ENCODE measurements around the gene CD79A. TPM values are rescaled to one million over a fixed set of nuclear protein-coding genes. Genes with fewer than 3 reads are reported as not detected.

Gene CD79A
- not detected in 2 replicates for total RNA-seq (2014; rRNA removed; shearing (Covaris generic))

DNA sequence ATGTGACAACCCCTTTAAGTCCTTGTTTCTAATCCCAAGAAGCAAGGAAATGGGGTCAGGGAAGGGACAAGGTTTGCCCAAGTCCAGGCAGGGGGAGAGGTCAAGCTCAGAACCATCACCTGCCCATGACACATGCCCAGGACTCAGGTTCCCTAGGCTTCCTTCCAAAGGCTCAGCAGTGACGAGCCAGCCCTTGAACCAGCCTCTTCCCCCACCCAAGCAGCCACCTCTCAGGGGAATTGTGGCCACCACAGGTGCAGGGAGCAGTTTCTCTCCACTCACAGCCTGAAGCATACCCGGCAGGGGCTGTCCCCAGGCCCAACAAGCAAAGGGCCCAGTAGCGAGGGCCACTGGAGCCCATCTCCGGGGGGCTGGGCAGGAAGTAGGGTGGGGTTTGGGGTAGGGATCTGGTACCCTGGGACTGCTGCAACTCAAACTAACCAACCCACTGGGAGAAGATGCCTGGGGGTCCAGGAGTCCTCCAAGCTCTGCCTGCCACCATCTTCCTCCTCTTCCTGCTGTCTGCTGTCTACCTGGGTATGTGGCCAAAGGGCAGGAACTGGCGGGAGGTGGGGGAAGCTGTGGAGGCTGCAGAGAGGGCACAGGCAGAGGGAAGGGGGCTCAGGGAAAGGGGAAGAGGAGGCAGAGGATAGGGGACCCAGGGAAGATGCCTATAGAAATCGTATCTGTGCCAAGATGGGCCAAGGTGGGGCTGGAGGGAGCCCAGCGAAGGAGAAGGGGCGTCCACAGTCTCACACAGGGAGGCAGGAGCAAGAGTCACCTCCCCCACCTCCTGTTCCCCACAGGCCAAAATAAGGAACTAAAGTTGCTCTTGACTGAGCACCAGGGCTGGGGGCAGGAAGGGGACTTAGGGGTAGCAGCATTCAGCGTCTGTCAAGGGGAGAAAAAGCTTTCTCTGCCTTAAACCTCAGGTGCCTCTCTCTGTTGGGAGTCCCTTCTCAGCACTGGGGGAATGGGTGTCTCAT is at the start of gene CD79A:
CD79A (plus strand) TSS at position 433 of the 986 bp plus-strand sequence; CDS start at position 459, 26 bp downstream.
- DNase-seq (ENCODE audit: low read depth) = no peak

DNA sequence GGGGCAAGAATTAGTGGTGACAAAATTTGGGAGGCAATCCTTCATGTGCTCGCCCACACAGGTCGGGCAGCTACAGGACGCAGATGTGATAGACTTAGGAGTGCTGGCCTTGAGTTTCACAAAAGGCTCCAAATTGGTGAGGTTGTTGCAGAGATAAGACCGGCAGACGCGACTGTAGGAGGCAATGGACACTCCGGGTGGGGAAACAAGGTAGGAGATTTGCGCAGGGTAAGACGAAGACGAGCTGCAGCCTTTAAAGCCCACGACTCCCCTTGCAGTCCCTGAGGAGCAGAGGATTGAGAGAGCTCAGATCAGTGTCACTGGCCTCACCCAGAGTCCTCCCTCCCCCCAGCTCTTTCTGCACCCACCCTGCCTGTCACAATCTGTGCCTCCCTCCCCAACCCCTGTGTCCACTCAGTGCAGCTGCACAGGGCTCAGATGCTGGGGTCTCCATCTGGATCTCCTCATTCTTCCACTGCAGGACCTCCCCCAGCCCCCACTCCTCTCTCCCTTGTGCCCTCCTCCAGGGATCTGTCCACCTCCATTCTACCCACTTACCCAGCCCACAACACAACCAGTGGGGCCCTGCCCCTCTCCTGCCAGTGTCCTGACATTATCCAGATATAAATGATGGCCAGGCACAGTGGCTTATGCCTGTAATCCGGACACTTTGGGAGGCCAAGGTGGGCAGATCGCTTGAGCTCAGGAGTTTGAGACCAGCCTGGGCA is 38.9 kb upstream of the CD79A start:
- no peak for DNase-seq (ENCODE audit: low read depth)

DNA sequence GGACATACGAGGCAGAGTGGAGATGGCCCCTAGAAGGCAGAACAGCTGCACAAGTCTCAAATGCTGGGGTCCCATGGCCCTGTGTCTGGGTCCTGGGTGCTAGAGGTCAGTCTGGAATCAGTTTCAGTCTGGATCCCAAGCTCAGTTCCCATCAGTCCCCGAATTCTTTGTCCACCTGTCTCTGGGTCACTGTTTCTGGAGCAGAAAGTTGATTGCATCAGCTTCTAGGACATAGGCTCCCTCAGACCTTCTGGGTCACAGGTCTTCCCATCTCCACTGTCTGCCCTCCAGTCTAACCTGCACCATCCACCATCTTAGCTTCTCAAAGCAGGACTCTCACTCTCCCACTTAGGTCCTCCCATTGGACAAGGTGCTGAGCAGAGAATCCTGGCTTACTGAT is 37.9 kb upstream of the CD79A start:
- no peak for DNase-seq (ENCODE audit: low read depth)

- no peak for DNase-seq (ENCODE audit: low read depth)
These were observed 33.7 kb upstream of the CD79A start for GRCh38 chr19:41843371-41843770.

GRCh38 chr19:41844601-41845000 is 32.5 kb upstream of the CD79A start, which contains the start of gene LYPD4:
TSS of gene LYPD4 (minus strand) at chr19:41844683. CDS start at chr19:41839285, 5,398 bp downstream.
- no peak for DNase-seq (ENCODE audit: low read depth)

- no peak for DNase-seq (ENCODE audit: low read depth)
These were observed 32.3 kb upstream of the CD79A start, which contains the start of gene DMRTC2 for GRCh38 chr19:41845001-41845050. TSS of gene DMRTC2 (plus strand) at chr19:41845042. CDS start at chr19:41847429, 2,387 bp downstream.

- no peak for DNase-seq (ENCODE audit: low read depth)
These were observed 32.0 kb upstream of the CD79A start for GRCh38 chr19:41845051-41845590.

GRCh38 chr19:41847351-41848105 is 29.6 kb upstream of the CD79A start:
- DNase-seq (ENCODE audit: low read depth) = no peak

DNA sequence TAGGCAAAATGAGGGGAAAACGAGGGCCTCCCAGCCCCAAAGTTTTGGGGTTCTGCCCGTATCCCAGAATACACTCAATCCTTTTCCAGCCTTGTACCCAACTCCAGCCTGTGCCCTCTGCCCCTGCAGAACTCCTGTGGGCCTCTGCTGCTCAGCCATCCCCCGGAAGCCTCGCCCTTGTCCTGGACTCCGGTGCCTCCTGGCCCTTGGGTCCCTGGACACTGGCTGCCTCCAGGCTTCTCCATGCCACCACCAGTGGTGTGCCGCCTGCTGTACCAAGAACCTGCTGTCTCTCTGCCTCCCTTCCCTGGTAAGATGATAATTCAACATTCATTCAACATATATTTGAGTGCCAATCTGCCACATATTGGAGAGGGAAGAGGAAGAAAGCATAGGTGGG is 28.4 kb upstream of the CD79A start:
- no peak for DNase-seq (ENCODE audit: low read depth)

- no peak for DNase-seq (ENCODE audit: low read depth)
These were observed 28.0 kb upstream of the CD79A start for GRCh38 chr19:41849067-41849466.

DNA sequence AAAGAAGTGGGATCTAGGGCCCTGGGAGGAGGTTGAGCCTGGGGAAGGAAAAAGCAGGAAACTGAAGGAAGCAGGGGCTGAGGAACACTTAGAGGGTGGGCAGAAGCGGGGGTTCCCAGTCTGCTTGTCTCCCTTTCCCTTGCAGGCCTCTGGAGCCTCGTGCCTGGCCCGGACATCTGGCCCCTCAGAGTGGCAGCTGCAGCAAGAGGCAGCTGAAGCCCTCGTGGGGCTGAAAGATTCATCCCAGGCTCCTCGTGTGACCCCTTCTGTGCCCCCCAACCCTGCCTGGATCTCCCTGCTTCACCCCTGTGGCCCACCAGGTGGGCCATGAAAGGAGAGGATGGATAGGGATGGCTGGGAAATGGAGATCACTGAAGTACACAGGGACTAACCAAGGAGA is 26.7 kb upstream of the CD79A start:
- DNase-seq (ENCODE audit: low read depth) = no peak

DNA sequence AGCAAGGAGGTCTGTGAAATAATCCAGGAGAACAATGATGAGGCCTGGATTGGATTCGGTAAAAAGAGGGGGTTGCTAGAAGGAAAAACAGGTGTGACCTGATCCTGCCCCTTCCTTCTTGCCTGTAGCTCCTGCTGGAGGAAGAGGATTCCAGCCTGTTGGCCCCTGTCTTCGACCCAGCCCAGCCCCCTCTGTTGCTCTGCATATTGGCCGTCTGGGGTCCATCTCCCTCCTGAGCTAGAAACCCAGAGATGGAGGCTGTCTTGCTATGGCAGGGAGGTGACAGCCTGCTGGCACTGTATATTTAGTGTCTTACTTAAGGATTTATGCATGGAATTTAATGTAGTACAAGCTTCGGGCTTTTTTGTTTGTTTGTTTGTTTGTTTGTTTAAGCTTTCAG is 25.6 kb upstream of the CD79A start:
- no peak for DNase-seq (ENCODE audit: low read depth)

GRCh38 chr19:41853344-41853743 is 23.7 kb upstream of the CD79A start:
- no peak for DNase-seq (ENCODE audit: low read depth)

DNA sequence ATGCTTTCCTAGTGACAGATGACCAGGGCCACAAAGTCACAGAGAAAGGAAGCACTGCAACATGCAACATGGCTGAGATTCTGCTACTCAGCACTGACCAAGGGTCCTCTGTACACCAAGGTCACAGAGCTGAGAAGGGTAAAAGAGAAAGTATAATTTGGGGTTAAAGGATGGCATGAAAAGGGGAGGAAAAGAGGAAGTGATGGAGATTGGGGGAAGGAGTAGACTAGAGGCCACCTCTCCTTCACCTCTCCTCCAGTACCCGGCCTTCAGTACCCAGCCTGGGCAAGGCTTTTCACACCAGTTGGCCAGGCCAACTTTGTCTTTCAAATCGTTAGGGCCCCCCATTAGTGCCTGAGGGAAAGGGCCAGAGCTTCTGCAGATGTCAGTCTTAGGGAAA is 23.3 kb upstream of the CD79A start:
- DNase-seq (ENCODE audit: low read depth) = no peak

- DNase-seq (ENCODE audit: low read depth) = no peak
These were observed 17.9 kb upstream of the CD79A start for GRCh38 chr19:41859213-41859617.

DNA sequence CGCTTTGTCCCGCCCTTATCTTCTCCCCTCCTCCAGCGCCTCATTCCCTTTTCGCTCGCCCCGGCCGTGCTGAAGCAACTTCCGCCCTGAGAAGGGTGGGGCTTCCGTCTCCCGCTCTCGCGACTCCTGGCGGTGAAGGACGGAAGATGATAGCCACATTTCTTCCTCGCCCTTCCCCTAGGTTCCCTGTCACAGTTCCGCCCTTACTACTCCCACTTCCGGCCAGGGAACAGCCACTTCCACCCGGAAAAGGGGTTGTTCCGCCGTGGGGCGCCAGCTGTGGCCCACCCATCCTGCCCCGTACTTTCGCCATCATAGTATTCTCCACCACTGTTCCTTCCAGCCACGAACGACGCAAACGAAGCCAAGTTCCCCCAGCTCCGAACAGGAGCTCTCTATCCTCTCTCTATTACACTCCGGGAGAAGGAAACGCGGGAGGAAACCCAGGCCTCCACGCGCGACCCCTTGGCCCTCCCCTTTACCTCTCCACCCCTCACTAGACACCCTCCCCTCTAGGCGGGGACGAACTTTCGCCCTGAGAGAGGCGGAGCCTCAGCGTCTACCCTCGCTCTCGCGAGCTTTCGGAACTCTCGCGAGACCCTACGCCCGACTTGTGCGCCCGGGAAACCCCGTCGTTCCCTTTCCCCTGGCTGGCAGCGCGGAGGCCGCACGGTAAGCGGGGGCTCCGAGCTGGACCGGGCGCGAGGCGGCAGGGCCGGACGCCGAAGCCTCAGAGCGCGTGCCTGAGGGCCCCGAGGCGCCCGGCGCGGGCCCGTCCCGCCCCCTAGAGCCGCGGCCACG is 17.3 kb upstream of the CD79A start, which contains the start of gene RPS19:
RPS19 (plus strand) TSS at position 638 of the 801 bp plus-strand sequence. CDS start 520 bp downstream, outside the sequence.
- peak; percentile 98 for DNase-seq (ENCODE audit: low read depth)

GRCh38 chr19:41860419-41861115 is 16.5 kb upstream of the CD79A start:
- no peak for DNase-seq (ENCODE audit: low read depth)

GRCh38 chr19:41861116-41861768 is 15.8 kb upstream of the CD79A start:
- DNase-seq (ENCODE audit: low read depth) = no peak

GRCh38 chr19:41861846-41862245 is 15.2 kb upstream of the CD79A start:
- no peak for DNase-seq (ENCODE audit: low read depth)

DNA sequence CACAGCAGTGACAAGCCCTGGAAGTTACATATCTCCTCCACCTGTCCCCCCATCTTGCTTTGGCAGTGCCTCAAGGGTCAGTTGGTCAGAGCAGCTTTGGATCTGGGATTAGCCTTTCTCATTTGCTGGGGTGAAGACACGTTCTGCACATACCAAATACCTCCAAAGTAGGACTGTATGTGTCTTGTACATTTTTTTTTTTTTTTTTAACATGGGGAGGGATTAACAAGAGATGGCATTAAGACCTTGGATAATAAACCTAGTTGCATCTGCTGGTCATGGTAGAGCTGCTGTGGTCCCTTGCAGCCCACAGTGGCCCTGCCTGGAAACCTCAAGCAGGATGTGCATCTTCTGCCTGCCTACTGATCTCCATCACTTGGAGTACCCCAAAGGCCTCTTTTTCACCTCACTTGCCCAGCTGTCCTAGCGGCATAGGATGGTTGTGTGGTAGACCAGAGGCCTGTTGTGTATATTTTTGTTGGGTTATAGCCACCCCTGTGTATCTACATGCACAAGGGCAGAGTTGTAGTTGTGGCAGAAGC is 14.6 kb upstream of the CD79A start:
- no peak for DNase-seq (ENCODE audit: low read depth)

All from RPMI7951 (cell line).